ENCODE measurements around the gene GPR150. TPM values are rescaled to one million over a fixed set of nuclear protein-coding genes. Genes with fewer than 3 reads are reported as not detected.

Gene GPR150
- total and polyA plus RNA-seq, 9 of the 15 experiments (the other 6 are each of a cell fraction or from before 2014, with no cell fraction given), result not detected

- TF ChIP-seq ZNF77 (CRISPR knock-in tag; IDR thresholded peaks at IDR 0.05) (no peak), PYGO2 (tag; IDR thresholded peaks at IDR 0.05) (no peak), NCOA1 (IDR thresholded peaks at IDR 0.05; ENCODE audit: low read depth) (no peak)
These were observed 14.2 kb downstream of the GPR150 start (continued) for GRCh38 chr5:95634081-95634480.

- Histone ChIP-seq H3K9me3 (replicated peaks; ENCODE audit: control insufficient read depth, insufficient read depth, low read depth, low read length) (no peaks in the 10 kb centered on the region), H3K4me3 (no peak overlapping the region), H3K27me3 (ENCODE audit: control insufficient read depth in 2 of 2, insufficient read depth in 2 of 2, low read length in 2 of 2) (no peaks in the 10 kb centered on the region), H3K9ac (ENCODE audit: insufficient read depth in 1 of 2, low read depth in 2 of 2, low read length in 2 of 2) (no peak overlapping the region), H3K4me1 (replicated peaks in 1 of 2; ENCODE audit: control insufficient read depth in 2 of 2, insufficient read depth in 2 of 2, low read length in 2 of 2) (peaks cover 0 to 9% of the 10 kb centered on the region in 2 experiments; a peak in 4 of 5 replicates), H3K79me2 (ENCODE audit: control insufficient read depth, insufficient read depth, low read length) (no peaks in the 10 kb centered on the region), H3K36me3 (ENCODE audit: control insufficient read depth, insufficient read depth, low read length) (no peaks in the 10 kb centered on the region), H3K27ac (ENCODE audit: extremely low read depth, low read depth, low read length) (no peak overlapping the region), H3K9me1 (ENCODE audit: control insufficient read depth, insufficient read depth, low read length) (no peaks in the 10 kb centered on the region), H4K20me1 (replicated peaks; ENCODE audit: control insufficient read depth, insufficient read depth, low read length) (no peaks in the 10 kb centered on the region), H2AFZ (ENCODE audit: low read depth, low read length) (no peak overlapping the region), H3K4me2 (ENCODE audit: insufficient read depth, low read length) (no peak overlapping the region)
- no peak for DNase-seq (ENCODE audit: extremely low read depth in 1 of 4, low spot score in 3 of 4)
- no peak for ATAC-seq
- ChIA-PET POLR2A (no interaction called here), CTCF (ENCODE audit: low intra/inter-chr PET ratio) (no interaction called here)
- no peak for FAIRE-seq
- peak in 1 of 2 experiments; percentile 48; a peak in 1 of 4 replicates for TF ChIP-seq KDM1A (IDR thresholded peaks at IDR 0.05)
- TF ChIP-seq ZNF511 (CRISPR knock-in tag; IDR thresholded peaks at IDR 0.05), result no peak
- no peak for TF ChIP-seq TAF1 (IDR thresholded peaks at IDR 0.05; ENCODE audit: control insufficient read depth, extremely low read depth, insufficient read depth, low read length, severe bottlenecking)
- no peak for TF ChIP-seq CHAMP1 (IDR thresholded peaks at IDR 0.05)
- no peak for TF ChIP-seq POLR2AphosphoS2 (IDR thresholded peaks at IDR 0.05; ENCODE audit: low read length)
- no peak for TF ChIP-seq TGIF2 (CRISPR knock-in tag; IDR thresholded peaks at IDR 0.05)
- TF ChIP-seq HDGF (IDR thresholded peaks at IDR 0.05), result no peak
- no peak for TF ChIP-seq ZNF175 (CRISPR knock-in tag; IDR thresholded peaks at IDR 0.05; ENCODE audit: low read depth)
- WGBS (ENCODE audit: insufficient coverage, low coverage, missing lambda C conversion rate), result 18% methylated on average over 3 of the region's 3 CpGs
- intact Hi-C loops (cut with micrococcal nuclease), result no loop called here
- no TSS peak for BruUV-seq (replicated peaks)
- in situ Hi-C loops (cut with MboI), result loop anchor here (5.0 to 25.0 kb wide), 2 partner anchors 209 to 699 kb away; no protein-coding TSS in a partner anchor
These were observed 18.7 kb downstream of the GPR150 start for GRCh38 chr5:95638632-95639031.
